K562 (cell line): ENCODE results near the gene KISS1R. TPM values are rescaled to one million over a fixed set of nuclear protein-coding genes. Genes with fewer than 3 reads are reported as not detected.

Experiments
- HDAC2 ChIP-seq: fragments of 450-650 bp; IDR thresholded peaks from 2 replicates; pipeline ENCODE4 v1.6.1; 2016; ENCODE audit warnings: mild to moderate bottlenecking
- MXI1 ChIP-seq: IDR thresholded peaks from 2 replicates; pipeline ENCODE4 v1.6.1; 2011; ENCODE audit warnings: low read depth, mild to moderate bottlenecking, improper control_type of control experiment, low read length
- NFIX ChIP-seq: fragments of 250-450 bp; sonication (Bioruptor Pico); IDR thresholded peaks from 2 replicates; pipeline ENCODE4 v1.4.0; 2020; ENCODE audit warnings: low read depth, mild to moderate bottlenecking, moderate library complexity
- NFRKB ChIP-seq: fragments of 450-650 bp; IDR thresholded peaks from 2 replicates; pipeline ENCODE4 v1.6.1; 2016; ENCODE audit warnings: low read depth
- OTX1 ChIP-seq: fragments of 450-650 bp; formaldehyde crosslinking; IDR thresholded peaks from 2 replicates; pipeline ENCODE4 v1.4.0; 2022; ENCODE audit warnings: mild to moderate bottlenecking
- RCOR1 ChIP-seq, 2 experiments: IDR thresholded peaks; 2 replicates each; pipeline ENCODE4 v1.6.1; 2012; ENCODE audit warnings: low read depth in 2 of 2, low read length in 2 of 2, borderline replicate concordance in 1 of 2, improper control_type of control experiment in 1 of 2
- RNF2 ChIP-seq: sonication (generic); IDR thresholded peaks from 2 replicates; pipeline ENCODE4 v1.6.1; 2016
- SUPT5H ChIP-seq: fragments of 450-650 bp; IDR thresholded peaks from 2 replicates; pipeline ENCODE4 v1.6.1; 2016
- ZFP36 ChIP-seq: fragments of 150-350 bp; IDR thresholded peaks from 2 replicates; pipeline ENCODE4 v1.6.1; 2018; ENCODE audit warnings: low read length, low read depth; ENCODE audit not compliant: partially characterized antibody
- ZNF232 ChIP-seq: sonication (generic); formaldehyde crosslinking; IDR thresholded peaks from 2 replicates; pipeline ENCODE4 v1.8.0; 2022; ENCODE audit warnings: mild to moderate bottlenecking, missing genetic modification reagents
- ZNF639 ChIP-seq, 2 experiments: fragments of 200-800 bp in 1 of 2; sonication (Bioruptor generic) in 1 of 2; sonication (generic) in 1 of 2; formaldehyde crosslinking in 1 of 2; IDR thresholded peaks in 1 of 2; conservative IDR thresholded peaks in 1 of 2; 2 replicates each; pipeline versions ENCODE4 v1.5.0 to v1.6.1; 2016 to 2020; ENCODE audit warnings: missing compliant biosample characterization in 1 of 2, missing genetic modification characterization in 1 of 2, missing genetic modification reagents in 1 of 2
- polyA plus RNA-seq, 8 experiments: library from polyadenylated mRNA; depleted of rRNA in 4 of 8; stranded (reverse) in 5 of 8; unstranded in 3 of 8; fragments of >200 nt; fragmentation: Nextera tagmentation in 2 of 8; fragmentation: Illumina TruSeq in 1 of 8; extraction: Ambion mirVana in 2 of 8; extraction: Trizol in 1 of 8; gene quantifications; 2 replicates each; pipeline versions ENCODE4 v1.2.1 to v1.2.3, GENCODE V29; 2011 to 2014; ENCODE audit warnings: inconsistent platforms in 1 of 8, missing spikeins in 1 of 8
- total RNA-seq, 7 experiments: library from RNA; depleted of rRNA in 6 of 7; stranded (reverse); fragments of >200 nt in 6 of 7; fragmentation: Illumina TruSeq in 2 of 7; extraction: Trizol in 2 of 7; gene quantifications; 2 replicates each; pipeline versions ENCODE4 v1.2.1 to v1.2.3, GENCODE V29; 2011 to 2021; ENCODE audit warnings: low replicate concordance in 1 of 7
- TF ChIP-seq, protein P1 (sequence below): fragments of 450-650 bp; formaldehyde crosslinking; IDR thresholded peaks from 2 replicates; pipeline ENCODE4 v1.4.0; 2022; ENCODE audit warnings: missing genetic modification characterization
- TF ChIP-seq, protein P2 (sequence below): fragments of 450-650 bp; formaldehyde crosslinking; IDR thresholded peaks from 2 replicates; pipeline ENCODE4 v1.4.0; 2022; ENCODE audit warnings: missing genetic modification characterization
- TF ChIP-seq, protein P3 (sequence below), 2 experiments: fragments of 450-650 bp; IDR thresholded peaks; 2 replicates each; pipeline ENCODE4 v1.6.1; 2016; ENCODE audit warnings: mild to moderate bottlenecking in 2 of 2, borderline replicate concordance in 1 of 2, low read depth in 1 of 2, moderate library complexity in 1 of 2

KISS1R gene
- total and polyA plus RNA-seq, 9 of the 15 experiments (the other 6 are each of a cell fraction or from before 2014, with no cell fraction given): 0.37 to 39.4 (median 2.0) TPM

- TF ChIP-seq RCOR1 (IDR thresholded peaks at IDR 0.05; ENCODE audit: borderline replicate concordance in 1 of 2, low read depth in 2 of 2, low read length in 2 of 2) (0 out of 4 replicates have a peak, but pooled peaks of 1 of the 2 experiments have one; percentile 9), NFRKB (no peak), OTX1 (CRISPR knock-in tag) (no peak), MXI1 (0 out of 2 replicates have a peak, but pooled peaks have one; percentile 51), ZNF232 (CRISPR knock-in tag) (no peak), SUPT5H (peak; percentile 53), ZFP36 (no peak), RNF2 (no peak), HDAC2 (no peak), NFIX (CRISPR knock-in tag) (no peak), ZNF639 (CRISPR knock-in tag; conservative IDR thresholded peaks at IDR 0.05 in 1 of 2, IDR thresholded peaks at IDR 0.05 in 1 of 2) (no peak)
- TF ChIP-seq, protein P1, sequence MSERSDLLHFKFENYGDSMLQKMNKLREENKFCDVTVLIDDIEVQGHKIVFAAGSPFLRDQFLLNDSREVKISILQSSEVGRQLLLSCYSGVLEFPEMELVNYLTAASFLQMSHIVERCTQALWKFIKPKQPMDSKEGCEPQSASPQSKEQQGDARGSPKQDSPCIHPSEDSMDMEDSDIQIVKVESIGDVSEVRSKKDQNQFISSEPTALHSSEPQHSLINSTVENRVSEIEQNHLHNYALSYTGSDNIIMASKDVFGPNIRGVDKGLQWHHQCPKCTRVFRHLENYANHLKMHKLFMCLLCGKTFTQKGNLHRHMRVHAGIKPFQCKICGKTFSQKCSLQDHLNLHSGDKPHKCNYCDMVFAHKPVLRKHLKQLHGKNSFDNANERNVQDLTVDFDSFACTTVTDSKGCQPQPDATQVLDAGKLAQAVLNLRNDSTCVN (CRISPR knock-in tag): peak; percentile 75
- TF ChIP-seq, protein P2, sequence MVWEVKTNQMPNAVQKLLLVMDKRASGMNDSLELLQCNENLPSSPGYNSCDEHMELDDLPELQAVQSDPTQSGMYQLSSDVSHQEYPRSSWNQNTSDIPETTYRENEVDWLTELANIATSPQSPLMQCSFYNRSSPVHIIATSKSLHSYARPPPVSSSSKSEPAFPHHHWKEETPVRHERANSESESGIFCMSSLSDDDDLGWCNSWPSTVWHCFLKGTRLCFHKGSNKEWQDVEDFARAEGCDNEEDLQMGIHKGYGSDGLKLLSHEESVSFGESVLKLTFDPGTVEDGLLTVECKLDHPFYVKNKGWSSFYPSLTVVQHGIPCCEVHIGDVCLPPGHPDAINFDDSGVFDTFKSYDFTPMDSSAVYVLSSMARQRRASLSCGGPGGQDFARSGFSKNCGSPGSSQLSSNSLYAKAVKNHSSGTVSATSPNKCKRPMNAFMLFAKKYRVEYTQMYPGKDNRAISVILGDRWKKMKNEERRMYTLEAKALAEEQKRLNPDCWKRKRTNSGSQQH (CRISPR knock-in tag): peak; percentile 83; the same call in 1 of the 2 replicates
- TF ChIP-seq, protein P3, sequence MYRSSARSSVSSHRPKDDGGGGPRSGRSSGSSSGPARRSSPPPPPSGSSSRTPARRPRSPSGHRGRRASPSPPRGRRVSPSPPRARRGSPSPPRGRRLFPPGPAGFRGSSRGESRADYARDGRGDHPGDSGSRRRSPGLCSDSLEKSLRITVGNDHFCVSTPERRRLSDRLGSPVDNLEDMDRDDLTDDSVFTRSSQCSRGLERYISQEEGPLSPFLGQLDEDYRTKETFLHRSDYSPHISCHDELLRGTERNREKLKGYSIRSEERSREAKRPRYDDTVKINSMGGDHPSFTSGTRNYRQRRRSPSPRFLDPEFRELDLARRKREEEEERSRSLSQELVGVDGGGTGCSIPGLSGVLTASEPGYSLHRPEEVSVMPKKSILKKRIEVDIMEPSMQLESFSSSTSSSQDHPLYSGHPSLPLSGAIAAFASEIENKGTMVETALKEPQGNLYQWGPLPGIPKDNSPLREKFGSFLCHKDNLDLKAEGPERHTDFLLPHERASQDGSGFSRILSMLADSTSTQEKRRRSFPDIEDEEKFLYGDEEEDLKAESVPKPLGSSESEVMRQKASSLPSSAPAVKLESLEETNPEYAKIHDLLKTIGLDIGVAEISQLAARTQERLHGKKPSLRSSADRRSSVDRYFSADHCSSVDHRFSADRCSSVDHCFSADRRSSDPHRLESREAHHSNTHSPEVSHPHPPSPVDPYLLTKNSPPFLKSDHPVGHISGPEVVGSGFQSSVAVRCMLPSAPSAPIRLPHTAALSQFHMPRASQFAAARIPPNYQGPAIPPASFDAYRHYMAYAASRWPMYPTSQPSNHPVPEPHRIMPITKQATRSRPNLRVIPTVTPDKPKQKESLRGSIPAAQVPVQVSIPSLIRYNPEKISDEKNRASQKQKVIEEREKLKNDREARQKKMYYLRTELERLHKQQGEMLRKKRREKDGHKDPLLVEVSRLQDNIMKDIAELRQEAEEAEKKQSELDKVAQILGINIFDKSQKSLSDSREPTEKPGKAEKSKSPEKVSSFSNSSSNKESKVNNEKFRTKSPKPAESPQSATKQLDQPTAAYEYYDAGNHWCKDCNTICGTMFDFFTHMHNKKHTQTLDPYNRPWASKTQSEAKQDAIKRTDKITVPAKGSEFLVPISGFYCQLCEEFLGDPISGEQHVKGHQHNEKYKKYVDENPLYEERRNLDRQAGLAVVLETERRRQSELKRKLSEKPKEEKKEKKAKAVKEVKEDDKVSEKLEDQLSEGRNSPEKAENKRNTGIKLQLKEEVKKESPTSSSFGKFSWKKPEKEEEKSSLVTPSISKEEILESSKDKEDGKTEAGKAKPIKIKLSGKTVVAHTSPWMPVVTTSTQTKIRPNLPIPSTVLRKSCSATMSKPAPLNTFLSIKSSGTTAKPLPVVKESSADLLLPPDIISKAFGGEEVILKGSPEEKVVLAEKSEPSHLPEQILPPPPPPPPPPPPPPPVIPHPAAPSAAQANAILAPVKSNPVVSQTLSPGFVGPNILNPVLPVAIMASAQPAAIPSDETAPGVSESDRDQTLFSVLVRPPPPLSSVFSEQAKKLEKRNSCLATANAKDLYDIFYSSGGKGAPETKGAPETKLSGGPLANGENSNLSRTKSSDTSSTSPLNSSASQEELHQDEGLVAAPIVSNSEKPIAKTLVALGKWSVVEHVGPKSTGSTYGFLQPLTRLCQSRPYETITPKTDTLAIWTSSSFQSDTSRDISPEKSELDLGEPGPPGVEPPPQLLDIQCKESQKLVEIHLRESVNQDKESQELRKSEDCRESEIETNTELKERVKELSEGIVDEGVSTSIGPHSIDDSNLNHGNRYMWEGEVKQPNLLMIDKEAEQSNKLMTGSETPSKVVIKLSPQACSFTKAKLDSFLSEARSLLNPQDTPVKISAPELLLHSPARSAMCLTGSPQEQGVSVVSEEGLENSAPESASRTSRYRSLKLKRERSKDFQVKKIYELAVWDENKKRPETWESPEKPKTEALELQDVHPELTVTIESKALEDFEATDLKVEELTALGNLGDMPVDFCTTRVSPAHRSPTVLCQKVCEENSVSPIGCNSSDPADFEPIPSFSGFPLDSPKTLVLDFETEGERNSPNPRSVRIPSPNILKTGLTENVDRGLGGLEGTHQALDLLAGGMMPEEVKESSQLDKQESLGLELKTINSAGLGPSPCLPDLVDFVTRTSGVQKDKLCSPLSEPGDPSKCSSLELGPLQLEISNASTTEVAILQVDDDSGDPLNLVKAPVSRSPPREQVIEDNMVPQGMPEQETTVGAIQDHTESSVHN (IDR thresholded peaks at IDR 0.05; ENCODE audit: borderline replicate concordance in 1 of 2, low read depth in 1 of 2): no peak
Observed at GRCh38 chr19:900302-901111, 16.6 kb upstream of the KISS1R start (continued).
